GM12892 (cell line): Measurements from ENCODE around the gene ARHGAP40.

Experiments used
- POLR2A ChIP-seq: IDR thresholded peaks from 2 replicates; pipeline ENCODE4 v1.6.1; 2011; ENCODE audit warnings: low read depth, low read length, control low read depth
- POLR2AphosphoS5 ChIP-seq: IDR thresholded peaks from 2 replicates; pipeline ENCODE4 v1.6.1; 2011; ENCODE audit warnings: low read depth, low read length, control low read depth

DNA sequence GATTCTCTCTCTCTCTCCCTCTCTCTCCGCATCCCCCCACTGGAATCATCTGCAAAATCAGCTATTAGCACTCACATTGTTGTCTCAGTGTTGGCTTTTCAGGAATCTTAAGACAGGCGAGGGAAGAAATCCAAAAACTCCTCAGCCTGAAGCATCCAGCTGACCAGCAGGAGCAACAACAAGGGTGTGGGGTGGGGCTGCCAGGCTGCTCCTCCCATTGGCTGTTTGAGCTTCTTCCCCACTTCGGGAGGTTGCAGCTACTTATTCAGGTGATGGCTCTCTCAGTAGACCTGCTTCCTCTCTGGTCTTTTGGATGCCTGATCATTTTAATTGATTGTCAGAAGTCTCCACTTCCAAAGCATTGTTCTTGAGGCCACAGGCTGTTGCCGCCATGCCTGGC lies 98.5 kb downstream of the ARHGAP40 start:
- TF ChIP-seq POLR2AphosphoS5 (no peak), POLR2A (no peak)
